Measurements from ENCODE around the gene KLHL3.

KLHL3 gene

DNA sequence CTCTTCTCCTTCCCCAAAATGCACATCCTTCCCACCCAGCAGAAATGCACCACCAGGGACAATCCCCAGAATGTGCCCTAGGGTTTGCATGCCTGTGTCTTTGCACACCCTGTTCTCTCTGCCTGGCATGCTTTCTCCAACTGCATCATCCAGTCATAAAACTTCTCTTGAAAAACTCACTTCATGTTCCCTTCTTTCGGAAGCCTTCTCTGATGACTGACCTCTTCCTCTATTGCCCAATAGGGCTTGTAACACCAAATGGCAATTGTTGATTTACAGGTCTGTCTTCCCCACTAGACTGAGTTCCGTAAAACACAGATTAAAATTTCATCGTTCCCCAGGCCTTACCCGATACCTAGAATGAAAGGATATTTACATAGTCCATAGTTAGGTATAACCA is 153.7 kb downstream of the KLHL3 start:
- no peak for DNase-seq

DNA sequence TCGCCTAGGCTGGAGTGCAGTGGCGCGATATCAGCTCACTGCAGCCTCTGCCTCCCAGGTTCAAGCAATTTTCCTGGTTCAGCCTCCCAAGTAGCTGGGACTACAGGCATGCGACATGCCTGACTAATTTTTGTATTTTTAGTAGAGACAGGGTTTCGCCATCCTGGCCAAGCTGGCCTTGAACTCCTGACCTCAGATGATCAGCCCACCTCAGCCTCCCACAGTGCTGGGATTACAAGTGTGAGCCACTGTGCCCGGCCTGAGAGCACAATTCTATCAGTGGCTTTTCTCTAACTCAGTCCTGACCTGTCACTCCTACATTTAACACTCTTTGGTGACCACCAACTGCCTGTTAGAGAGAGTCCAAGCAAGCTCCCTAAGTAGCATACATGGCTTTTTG is 154.1 kb downstream of the KLHL3 start:
- DNase-seq, result no peak

DNA sequence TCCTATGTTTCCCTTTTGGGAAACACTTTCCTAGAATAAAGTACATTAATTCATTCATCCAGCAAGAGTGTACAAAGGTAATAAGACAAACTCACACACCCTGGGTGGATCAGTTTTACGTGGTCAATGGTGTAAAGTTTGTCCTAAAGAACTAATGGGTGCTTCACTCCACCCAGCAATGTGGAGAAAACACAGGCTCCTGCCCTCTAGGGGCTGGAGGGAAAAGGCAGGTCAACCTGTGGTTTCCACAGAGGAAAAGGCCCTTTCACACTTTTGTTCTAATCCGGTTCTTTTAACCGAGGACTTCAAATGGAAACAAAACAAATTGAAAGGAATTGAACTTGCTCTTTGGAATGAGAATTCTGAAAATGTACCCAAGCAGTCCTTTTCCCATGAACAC is 155.9 kb downstream of the KLHL3 start:
- no peak for DNase-seq

DNA sequence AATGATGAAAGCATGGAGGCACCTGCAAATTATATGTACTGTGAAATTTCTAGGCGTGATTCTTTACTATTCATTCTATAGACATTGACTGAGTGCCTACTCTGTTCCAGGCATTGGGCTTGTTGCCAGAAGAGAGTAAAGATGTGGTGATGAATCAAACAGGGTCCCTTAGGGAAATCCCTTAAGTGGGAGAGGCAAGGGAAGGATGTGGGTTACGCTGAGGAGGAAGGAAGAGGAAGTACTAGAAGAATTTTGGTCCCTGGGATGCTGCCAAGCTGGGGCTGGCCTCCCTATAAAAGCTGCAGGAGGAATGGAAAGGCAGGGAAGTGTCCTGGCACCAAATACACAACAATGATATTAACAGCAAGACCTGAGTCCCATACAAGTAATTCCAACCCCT is 160.0 kb downstream of the KLHL3 start:
- DNase-seq, result no peak

DNA sequence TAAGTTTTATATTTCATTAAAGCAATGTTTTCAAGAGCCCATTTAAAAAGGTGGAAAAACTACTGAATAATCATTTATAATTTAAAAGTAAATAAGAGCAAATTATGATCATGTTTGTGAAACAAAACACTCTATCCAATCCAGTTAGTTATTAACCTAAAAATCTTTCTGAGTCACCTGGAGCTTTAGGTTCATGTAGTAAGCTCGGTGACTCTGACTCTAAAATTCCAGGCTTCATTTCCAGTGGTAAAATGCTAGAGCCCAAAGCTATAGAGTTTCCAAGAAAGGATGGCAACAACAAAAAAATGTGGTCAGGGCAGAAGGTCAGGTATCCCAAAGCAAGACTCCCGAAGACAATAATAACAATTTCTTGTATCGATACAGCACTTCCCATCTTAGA is 160.7 kb downstream of the KLHL3 start:
- DNase-seq, result no peak

DNA sequence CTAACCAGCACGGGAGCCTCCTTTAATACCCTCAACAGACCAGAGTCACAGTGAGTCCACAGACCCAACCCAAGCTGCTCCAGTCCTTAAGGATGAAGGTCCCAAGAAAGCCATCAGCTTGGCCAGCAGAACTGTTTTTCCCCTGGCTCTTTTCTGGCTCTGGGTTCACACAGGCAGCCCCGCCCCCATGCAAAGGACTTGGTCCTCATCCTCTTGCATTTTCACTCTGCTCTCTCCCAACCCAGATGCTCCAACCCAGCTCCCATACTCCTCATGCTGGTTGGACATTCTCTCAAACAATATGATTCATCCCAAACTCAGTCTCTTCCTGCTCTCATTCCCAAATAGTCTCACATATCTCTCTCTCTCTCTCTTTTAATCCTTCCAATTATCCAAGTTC is 162.5 kb downstream of the KLHL3 start:
- DNase-seq, result no peak

DNA sequence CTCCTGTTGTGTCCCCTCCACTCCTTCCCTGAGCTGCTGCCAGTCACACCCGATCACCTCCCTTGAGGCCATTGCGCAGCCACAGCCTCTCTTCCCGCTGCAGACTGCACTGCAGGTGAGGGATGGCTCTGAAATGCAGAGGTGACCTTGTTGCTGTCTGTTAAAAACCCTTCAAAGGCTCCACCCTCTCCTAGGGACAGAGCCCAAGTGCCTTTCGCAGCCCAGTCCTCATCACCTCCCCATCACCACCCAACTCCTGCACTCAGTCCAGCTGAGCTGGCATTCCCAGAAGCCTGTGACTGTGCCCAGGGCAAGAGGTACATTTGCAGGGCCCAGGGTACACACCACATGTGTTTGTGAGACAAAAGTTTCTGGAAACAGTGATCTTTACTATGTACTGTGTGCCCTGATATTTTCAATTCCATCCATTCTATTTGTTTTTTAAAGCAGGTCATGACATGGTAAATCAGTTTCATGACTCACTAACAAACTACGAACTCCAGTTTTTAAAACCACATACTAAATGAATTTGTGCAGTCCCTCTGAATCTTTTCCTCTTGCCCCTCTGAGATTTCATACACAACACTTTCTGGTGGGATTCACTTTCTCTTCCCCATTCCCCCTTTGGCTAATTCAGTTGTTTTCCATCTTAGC is 163.7 kb downstream of the KLHL3 start:
- no peak for DNase-seq

DNA sequence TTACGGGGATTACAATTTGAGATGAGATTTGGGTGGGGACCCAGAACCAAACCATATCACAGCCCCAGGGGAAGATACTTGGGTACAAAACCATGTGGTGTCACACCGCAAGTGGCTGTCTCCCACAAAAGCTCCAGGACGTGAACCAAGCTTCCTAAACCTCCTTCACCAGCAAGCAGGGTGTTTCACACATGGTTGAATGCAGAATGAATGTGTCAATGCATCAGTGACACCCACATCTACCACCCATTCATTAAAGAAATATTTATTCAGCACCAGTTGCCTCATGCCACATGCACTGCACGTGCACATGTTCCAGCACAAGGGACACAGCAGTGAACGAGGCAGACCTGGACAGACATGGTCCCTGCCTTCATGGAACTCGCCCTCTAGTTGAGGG is 165.8 kb downstream of the KLHL3 start:
- DNase-seq, result no peak

All from nucleus accumbens (tissue), 56 donors.